ENCODE measurements around the gene AZI2.

Gene AZI2, protein sequence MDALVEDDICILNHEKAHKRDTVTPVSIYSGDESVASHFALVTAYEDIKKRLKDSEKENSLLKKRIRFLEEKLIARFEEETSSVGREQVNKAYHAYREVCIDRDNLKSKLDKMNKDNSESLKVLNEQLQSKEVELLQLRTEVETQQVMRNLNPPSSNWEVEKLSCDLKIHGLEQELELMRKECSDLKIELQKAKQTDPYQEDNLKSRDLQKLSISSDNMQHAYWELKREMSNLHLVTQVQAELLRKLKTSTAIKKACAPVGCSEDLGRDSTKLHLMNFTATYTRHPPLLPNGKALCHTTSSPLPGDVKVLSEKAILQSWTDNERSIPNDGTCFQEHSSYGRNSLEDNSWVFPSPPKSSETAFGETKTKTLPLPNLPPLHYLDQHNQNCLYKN

DNA sequence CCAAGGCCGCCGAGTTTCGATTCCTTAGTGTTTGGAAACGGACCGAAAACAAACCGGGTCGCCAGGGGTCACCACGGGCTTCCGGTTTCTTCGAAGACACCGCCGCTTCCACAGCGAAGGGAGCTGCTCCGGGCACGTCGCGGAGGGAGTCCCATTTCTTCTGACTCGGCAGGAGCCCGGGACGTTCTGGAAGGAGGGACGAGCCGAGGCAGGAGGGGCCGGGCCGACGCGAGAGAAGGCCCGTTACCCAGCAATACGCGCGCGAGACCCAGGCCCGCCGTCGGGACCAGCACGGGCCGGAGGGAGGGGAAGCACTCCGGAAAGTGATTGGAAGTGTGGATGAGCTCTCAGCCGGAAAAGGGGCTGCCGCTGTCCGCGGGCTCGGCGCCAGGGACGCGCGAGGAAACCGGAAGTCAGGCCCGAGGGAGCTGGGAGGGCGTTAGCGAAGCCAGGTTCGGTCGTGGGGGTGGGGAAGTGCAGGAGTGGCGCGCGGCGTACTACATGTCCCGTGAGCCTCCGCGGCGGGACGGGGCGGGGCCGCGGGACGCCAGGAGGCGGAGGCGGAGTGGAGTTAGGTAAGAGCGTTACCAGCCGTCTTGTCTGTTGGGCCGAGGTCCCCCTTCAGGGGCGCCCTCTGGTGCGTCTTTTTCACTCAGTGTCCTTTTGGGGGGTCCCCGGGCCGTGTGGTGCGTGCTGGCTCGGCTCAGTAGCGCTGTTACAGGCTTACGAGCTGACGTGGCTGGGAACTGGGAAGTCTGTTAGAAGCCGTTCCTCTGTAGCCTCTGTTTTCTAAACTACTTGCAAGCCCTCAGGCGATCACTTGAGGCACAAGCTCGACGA is at the start of gene AZI2, which contains the start of gene ZCWPW2:
Gene AZI2 (minus strand): TSS at position 196 of the 840 bp plus-strand sequence. CDS start 8,207 bp downstream, outside the sequence.
Gene ZCWPW2 (plus strand): TSS at position 93 of the 840 bp plus-strand sequence. CDS start 64,348 bp downstream, outside the sequence.
- peak; percentile 99 for DNase-seq

DNA sequence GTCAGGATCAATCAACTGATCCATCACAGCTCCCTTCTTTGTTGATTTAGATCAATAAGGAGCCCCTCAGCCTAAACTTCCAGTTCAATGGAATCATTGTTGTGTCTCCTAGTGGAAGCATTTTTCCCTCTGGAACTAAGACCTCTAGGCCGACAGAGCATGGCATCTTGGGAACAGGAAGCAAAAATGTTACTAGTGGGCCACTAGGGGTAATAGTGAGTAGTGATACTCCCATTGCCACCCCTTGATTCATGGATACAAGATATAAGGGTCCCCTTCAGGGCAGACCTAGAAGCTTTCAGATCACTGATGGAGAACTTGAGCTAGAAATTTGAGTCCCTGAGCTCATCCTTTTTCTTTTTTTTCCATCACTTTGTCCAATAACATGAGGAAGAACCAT is 40.4 kb upstream of the AZI2 start:
- DNase-seq = no peak

DNA sequence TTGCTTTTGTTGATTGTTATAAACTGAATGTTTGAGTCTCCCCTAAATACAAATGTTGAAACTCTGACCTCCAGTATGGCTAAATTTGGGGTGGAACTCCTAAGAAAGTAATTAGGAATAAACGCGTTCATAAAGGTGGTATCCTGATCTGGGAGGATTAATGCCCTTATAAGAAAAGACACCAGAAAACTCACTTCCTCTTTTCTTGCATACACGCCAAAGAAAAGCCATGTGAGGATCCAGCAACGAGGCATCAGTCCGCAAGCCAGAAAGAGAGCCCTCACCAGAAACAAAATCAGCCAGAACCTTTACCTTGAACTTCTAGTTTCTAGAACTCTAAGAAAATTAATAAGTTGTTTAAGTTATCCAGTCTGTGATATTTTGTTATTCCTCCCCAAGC is 37.4 kb upstream of the AZI2 start:
- no peak for DNase-seq

DNA sequence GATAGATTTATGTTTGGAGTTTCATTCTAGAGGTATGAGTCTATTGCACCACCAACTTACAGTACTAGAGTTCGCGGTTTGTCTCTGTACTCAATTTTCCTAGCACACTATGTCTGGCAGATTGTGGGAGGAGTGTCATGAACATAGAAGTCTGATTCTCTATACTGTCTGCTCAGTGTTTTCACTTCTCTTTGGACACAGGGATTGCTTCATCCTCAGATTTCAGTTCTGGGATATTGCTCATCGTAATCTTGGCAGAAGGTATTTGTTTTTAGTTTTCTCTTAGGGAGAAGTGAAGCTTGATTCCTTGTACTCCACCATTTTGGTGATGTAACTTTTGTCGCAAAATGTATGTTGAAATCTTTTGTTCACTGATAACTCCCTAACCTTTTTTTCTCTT is 27.8 kb upstream of the AZI2 start:
- no peak for DNase-seq

DNA sequence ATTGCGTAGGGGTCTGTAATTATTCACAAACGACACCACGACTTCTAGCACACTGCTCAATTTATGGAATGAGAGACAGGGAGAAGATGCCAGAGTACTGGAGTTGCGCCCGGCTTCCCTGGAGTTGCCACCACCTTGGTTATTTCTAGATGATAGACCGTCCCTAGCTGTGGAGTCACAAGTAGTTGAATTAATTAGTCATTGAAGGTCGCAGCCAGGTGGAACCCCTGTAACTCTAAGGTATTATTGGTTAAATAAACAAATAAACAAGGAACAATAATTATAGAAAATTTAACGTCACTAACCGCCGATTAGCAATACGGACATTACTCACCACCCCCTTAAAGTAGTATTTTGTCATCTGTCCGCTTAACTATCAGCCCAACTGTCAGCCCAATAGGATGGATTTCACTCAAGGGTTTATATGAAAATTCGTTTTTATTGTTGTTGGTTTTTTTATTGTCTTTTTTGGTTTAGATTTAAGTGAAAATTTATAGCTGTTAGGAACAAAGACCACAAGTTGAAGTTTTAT is 911 bp upstream of the AZI2 start:
- no peak for DNase-seq

DNA sequence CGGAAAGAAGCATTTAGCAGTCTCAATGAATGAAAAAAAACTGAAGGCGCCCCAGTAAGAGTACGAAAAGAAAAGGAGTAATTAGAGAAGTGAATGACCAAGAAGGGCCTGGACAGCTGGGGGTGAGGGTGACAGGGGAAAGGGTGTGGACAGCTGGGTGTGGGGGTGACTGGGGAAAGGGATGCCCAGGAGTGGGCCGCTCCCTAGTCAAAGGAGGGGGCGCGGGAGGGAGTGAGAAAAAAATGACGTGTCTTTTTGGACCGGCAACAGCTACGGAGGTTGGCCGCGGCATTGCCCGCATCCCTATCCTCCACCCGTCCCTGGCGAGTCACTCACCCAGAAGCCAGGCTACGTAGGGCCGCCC is 377 bp downstream of the AZI2 start:
- no peak for DNase-seq

DNA sequence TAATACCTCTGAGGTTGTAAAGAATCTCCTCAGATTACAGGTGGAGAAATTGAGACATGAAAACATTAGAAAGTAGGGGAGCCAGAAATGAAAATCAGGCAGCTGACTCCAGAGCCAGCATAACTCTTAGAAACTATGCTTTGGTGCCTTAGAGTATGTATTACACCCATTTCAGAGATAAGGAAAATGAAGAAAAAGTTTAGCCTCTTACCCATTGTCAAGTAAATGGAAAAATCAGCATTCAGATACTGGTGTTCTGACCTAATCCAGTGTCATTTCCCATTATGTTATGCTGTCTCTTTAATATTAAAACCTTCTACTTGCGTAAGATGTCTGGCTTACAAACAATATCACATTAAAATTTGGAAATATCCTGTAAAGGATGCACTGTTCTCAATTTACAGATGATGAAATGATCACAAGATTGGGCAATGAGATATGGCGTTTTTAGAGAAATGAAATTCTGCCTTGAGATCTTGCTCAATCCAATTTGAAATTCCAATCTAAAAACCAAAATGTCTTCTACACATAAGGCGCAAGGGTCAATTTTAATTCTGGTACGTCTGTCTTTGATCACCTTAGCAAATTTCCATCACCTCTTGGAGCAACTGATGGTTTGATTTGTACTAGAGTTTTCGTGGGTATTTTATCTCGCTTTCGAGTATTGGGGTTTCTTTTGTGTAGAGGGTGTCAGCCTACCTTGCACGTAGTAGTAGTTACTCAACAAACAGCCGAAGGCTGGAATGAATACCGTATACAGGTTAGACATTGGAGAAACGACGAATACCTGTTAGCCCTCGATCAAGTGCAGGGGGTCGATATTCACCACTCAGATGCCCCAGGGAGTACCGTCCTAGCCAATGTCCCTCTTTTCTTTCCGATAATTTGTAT is 1.0 kb downstream of the AZI2 start:
- DNase-seq = no peak

DNA sequence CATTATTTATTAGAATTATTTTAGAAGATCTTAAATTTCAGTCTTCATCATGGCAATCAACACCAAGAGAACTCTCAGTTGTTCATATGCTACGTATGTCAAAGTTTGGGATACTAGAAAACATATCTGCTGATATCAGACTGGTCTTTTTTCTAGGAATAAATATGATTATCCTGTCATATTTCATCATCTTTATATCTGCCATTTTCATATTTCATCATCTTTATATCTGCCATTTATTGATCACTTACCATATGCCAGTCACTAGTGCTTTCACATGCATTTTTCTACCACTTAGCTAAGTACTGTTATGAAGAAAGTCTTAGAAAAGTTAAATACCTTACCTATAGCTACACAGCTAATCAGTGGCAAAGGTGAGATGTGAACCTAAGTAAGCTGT is 2.9 kb downstream of the AZI2 start:
- no peak for DNase-seq

DNA sequence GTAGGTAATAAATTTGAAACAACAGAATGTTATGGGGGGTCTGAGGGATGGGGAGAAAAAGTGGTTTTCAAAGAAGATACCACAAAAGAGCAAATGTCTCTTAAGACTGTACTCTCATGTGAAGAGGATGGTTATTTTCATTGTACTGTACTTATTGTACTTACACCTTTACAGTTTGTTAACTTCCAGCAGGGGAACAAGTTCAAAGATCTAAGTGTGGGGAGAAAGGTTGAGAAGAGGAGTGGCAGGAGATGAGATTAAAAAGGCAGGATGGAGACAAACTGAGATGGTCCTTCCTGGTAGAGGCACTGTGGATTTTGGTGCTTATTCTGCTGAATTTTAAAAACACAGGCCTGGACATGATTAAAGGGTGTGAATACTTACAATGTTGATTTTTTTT is 5.5 kb downstream of the AZI2 start:
- DNase-seq = no peak

DNA sequence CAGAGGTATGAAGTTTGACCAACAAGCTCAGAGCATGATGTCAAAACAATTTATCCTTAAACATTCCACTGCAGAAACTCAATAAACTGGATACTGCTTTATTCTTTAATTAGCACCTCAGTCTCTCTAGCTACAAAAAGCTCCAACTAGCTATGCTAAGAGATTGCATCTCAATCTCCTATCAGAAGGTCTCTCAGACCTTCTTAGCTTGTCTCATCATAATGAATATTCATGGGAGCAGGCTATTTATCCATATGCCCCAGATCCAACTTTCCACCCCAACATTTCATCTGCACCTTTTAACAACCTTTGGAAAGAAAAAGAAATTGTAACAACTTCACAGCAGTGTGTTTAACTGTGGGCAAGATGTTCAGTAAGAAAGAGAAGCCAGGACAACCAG is 11.4 kb downstream of the AZI2 start:
- no peak for DNase-seq

DNA sequence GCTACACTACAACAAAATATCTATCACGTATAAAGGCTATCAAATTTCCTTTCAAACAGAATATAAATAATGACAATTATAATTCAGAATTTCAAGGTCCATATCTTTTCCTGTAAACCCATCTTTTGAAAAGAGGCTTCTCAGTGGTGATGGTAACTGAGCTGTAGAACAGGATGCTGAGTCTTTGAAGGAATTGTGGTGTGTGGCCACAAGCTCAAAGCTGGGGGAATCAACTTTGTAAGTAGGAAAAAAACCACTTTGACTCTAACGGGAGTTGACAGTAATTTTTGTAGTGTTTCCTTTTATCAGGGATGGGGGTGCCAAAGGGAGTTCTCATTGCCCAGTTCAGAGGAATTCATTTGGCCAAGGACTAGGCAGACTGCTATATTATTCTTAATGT is 13.4 kb downstream of the AZI2 start:
- peak; percentile 27 for DNase-seq

DNA sequence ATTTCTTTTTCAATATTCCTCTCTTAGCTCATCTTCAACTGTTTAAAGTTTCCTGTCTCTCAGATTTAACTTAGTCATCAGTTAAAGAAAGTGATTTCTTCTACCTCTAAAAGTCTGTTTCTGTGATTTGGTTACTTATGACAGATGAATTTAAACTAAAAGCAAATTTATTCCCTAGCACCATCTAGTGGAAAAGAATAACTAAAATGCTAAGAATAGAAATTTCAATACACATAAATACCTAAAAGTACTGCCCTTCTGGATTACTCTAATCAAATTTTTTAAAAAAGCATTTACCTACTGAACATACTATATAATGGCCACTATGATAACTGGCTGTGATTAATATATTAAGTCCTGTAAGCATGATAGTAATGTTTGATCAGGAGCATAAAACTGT is 14.1 kb downstream of the AZI2 start:
- DNase-seq = no peak

DNA sequence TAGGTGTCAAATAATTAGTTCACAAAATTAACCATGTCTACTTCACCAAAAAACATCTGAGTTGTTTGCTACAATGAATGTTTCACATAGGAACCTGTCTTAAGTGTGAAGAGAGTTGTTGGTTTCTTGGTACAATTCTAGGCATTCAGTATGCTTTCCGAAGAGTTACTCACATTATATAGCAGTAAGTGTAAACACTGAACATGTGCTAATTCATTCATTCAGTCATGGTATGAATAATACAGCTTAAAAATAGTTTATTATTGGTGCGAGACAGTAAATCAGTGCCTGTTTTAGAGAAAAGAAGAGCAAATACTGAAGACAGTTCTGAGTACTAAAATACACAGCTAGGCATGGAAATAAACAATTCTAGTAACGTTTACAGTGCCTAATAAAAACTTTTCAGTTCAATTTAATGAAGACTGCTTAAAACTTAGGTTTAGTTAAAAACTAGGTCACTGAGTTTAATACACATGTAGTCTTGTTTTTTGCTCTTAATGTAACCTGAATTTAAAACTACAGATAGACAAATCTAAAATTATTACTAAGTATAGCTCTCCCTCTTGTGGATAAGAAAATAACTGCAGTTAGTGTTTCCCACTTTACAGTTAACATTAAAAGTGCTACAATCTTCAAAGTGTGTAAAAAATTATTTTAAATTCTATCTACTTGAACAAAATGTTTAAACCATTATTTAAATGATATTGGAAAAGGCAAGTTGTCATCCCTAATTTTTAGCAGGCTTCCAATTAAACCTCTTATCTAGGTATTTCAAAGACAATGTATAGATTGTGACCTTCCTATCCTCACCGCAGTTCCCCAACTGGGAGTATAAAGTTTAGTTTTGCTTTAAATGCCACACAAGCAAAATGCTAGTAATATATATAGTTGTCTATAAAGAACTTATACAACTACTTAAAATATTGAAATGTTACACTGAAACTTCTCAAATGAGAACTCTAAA is 20.2 kb downstream of the AZI2 start:
- peak; percentile 29 for DNase-seq

DNA sequence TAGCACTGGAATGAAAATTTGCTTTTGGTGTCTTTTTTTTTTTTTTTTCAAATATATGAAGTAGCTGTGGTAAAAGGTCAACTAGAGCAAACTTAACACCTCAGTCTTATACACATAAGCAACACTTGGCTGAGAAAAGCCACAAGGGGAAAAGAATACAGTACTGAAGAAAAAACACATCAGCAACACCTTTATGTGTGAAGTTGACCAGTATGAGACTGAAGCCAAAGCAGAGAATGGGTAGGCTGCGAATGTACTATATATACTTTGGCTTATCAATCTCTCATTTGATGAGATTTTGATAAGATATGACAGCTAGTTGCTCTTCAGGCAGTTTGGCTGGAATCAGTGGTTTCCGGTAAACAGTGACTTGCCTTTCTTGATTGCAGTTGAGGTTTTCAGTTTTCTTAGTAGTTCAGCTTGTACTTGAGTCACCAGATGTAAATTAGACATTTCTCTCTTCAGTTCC is 22.1 kb downstream of the AZI2 start:
- peak; percentile 30 for DNase-seq

DNA sequence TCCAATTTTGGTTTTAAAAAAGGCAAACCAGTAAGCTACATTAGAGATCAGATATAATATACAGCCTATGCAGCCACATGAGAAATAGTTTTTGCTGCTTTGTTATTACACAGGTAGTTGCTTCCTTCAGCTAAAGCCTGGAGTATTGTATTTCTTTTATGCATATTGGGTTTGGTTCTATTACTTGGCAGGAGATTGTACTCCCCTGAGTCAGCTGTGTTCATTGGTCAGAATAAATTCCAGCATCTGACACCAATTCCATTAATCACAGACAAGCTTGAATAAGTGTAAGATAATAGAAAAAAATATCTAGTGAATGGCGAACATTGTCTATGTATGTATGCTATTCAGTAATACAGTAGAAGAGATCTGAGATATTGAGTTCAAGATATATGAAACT is 26.2 kb downstream of the AZI2 start:
- no peak for DNase-seq

DNA sequence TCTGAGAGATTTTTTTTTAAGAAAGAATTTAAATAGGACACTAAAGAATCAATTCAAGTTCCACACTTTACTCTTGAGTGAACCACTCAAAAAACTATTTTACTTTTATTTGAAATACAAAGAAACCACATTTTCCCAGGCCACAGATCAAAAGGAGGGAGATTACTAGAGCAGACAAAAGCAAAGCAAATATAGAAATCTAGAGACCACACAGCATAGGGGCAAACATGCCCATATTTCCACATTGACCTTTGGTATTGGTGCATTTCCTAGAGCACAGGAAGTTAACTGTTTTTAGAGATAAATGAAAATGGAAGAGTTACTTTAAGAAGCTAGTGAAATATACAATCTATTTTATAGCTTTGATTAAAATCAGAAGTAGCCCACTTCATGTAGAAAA is 27.6 kb downstream of the AZI2 start:
- DNase-seq = no peak

DNA sequence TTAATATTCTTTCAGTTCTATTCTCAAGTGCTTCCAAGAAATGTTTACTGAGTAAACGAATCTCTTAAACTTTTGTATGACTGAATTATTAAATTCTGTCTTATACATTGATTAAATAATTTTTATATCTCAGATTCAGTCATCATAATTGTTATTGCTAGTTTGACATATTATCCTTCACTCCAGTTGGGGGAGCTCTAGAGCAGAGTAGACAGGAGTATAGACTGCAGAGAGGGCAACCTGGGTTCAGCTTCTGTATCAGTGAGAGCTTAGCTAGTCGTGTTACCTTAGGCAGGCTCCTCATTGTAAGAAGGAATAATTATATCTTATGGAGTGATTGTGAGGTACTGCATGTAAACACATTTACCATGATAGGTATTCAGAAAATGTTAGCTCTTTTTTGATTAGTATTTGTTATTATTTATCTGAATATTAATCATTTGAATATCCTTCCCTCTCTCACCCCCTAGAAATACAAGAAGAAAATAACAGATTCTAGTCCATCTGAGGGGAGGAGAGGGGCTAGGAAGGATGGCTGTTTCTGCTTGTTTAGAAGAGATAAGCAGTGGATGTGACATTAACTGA is 31.1 kb downstream of the AZI2 start:
- no peak for DNase-seq

DNA sequence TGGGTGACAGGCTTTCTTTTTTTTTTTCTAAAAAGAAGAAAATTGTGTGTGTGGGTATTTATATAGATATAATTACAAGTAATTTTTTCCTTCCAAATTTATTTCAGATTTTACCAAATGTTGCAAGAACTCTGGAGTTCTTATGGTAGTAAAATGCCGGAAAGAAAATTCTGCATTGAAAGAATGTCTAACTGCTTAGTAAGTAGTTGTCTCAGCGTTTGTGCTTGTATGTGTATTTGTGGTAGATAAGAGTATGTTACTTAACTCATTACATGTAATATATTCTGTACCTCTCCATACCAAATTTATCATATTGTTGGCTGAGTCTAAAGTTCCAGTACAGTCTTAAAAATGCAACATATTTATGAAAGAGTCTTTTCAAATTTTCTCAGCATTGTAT is 32.4 kb downstream of the AZI2 start:
- DNase-seq = no peak

DNA sequence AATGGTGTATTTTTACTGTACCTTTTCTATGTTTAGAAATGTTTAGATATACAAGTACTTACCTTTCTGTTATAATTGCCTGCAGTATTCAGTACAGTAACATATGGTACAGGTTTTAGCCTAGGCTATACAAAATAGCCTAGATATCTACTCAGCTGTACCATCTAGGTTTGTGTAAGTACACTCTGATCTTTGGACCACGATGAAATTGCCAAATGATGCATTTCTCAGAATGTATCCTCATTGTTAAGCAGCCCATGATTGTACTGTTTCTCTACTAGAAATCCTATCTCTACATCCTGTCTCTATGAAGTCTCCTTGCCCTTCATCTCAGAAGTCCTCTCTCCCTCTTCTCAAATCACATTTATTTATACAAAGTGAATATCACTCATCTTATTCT is 32.9 kb downstream of the AZI2 start:
- DNase-seq = no peak

DNA sequence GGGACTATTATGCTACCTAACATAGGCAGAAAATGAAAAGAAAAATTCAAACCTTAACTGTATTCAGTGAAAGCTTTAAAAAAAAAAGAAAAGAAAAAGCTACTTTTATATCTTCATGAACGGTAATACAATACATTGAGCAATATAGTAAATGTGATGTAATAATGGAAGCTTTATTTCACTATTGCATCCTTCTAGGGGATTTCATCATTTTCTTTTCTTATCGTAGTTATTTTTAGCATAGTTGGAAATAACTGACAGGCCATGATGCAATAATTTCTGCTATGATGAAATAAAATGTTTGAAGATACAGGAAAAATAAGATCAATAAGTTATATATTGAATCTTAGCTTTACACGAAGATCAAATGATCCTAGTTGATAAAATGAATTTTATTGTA is 40.4 kb downstream of the AZI2 start:
- no peak for DNase-seq

DNA sequence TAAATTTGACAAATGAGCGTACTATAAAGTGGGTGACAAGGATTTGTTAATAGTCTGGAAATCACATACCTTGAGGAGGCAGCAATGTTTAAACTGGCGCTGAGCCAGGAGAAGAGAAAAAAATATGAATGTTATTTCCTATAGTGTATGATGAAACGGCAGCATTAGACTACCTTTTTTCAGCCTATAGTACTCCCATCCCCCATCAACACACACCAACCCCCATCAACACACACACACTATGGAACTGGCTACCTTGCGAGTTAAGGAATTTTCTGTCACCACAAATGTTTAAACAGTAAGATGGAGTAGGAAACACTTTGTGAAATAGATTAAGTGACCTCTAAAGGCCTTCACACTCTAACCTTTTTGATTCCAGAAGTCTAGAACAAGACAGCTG is 46.9 kb downstream of the AZI2 start:
- no peak for DNase-seq

Measured in retina (tissue), 1 donor.